NCI-H510A treated with DMSO at 0.1 percent for 48 hours (cell line): ENCODE measurements around the gene SPINT4.

Experiments
- DNase-seq: peaks from one replicate; lab custom pipeline; 2025; lab: John Stamatoyannopoulos, UW

The SPINT4 gene

GRCh38 chr20:45765307-45765875 is 43.2 kb downstream of the SPINT4 start:
- DNase-seq, result no peak

- no peak for DNase-seq
Measured at GRCh38 chr20:45765980-45766379, 43.8 kb downstream of the SPINT4 start.

GRCh38 chr20:45768479-45768878 is 46.3 kb downstream of the SPINT4 start:
- DNase-seq, result no peak

- peak; percentile 92 for DNase-seq
Measured at GRCh38 chr20:45771182-45771759, 49.1 kb downstream of the SPINT4 start.

GRCh38 chr20:45772693-45773092 is 50.5 kb downstream of the SPINT4 start:
- no peak for DNase-seq

- no peak for DNase-seq
Measured at GRCh38 chr20:45774945-45775344, 52.8 kb downstream of the SPINT4 start.

- no peak for DNase-seq
Measured at GRCh38 chr20:45775411-45775810, 53.3 kb downstream of the SPINT4 start.
